Upper lobe of right lung (tissue), 1 donor: ENCODE measurements around the gene GEMIN5. TPM values are rescaled to one million over a fixed set of nuclear protein-coding genes. Genes with fewer than 3 reads are reported as not detected.
"Not testable (repeated sequence)": the region's sequence is repeated elsewhere in the genome, so short reads cannot be mapped to it uniquely, and the experiment has no call there.

Source experiments
- ATAC-seq: fragments of 200-7000 bp; cut with Tn5 transposase; one replicate; pipeline ENCODE4 v1.9.1; 2020; ENCODE audit warnings: mild to moderate bottlenecking, moderate library complexity
- DNase-seq: peaks from one replicate; pipeline ENCODE4 v3.0.0-alpha.2; 2020
- H3K27ac ChIP-seq: fragments of 200-600 bp; one replicate; pipeline ENCODE4 v1.8.0; 2022
- H3K27me3 ChIP-seq: fragments of 200-600 bp; one replicate; pipeline ENCODE4 v1.8.0; 2022; ENCODE audit warnings: mild to moderate bottlenecking
- H3K36me3 ChIP-seq: fragments of 200-600 bp; one replicate; pipeline ENCODE4 v1.8.0; 2022
- H3K4me1 ChIP-seq: fragments of 200-600 bp; one replicate; pipeline ENCODE4 v1.8.0; 2022
- H3K4me3 ChIP-seq: fragments of 200-600 bp; one replicate; pipeline ENCODE4 v1.8.0; 2022; ENCODE audit warnings: mild to moderate bottlenecking
- H3K9me3 ChIP-seq: fragments of 200-600 bp; one replicate; pipeline ENCODE4 v1.8.0; 2022
- CTCF ChIP-seq: fragments of 200-600 bp; IDR thresholded peaks from one replicate; pipeline ENCODE4 v1.8.0; 2022; ENCODE audit warnings: antibody characterized with exemption
- intact Hi-C: fragments of 100-400 bp; cut with DNase I; formaldehyde crosslinking; loops from one replicate; pipeline ENCODE4 v1.11.0; 2022
- total RNA-seq: library from RNA; stranded (reverse); fragmentation: NEBNext Ultra II Directional; extraction: Animal tissue kit (Norgen Biotek cat#: 25700); gene quantifications from one replicate; pipeline ENCODE4 v1.2.1, GENCODE V29; 2021
- donor health status: DM: no; HTN: yes; CAD: no; lungs with severe emphysema.

GEMIN5 gene
- total RNA-seq, 1 donor from 2014 or later = 13.9 TPM

DNA sequence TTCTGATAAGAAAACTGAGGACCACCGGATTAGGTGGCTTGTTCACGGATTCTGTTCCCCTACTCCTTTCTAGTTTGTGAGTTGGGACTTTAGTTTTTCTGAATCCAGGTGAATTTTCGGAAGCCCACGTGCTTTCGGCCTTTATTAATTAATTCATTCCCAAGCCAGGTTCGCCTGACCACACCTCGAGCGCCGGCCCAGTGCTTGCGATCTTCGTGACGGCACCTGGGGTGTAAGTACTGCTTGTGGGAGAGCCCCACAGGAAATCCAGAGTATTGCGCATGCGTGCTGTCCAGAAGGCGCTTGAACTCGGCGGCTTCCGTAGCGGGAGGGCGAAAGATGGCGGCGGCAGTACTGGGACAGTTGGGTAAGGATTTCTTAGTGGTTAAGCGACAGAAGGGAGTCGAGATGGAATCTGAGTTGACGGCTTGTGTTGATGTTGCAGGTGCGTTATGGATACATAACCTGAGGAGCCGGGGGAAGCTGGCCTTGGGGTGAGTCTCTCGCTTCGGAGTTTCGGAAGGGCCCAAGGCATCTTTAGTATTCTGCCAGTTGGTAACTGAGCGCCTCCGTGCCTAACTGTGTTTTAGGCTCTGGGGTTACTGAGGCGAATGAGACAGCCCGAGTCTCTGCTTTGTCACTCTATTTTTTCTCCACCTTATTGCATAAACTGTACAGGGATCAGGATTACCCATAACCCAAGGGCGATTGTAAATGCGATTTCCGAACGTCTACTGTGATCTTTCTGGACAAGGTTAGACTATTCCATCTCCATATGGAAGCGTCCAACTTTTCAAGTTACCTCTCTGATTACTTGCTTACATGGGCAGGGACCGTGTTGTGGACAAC, 3.0 kb upstream of the GEMIN5 start, which contains the start of gene MRPL22:
Gene MRPL22 (plus strand): TSS at position 302 of the 849 bp plus-strand sequence. CDS start 38 bp downstream, at position 340.
- intact Hi-C loops = no loop called here
- peak; percentile 86 for ATAC-seq
- Histone ChIP-seq H3K27ac (peak within 1 kb of the TSS; percentile 87), H3K4me3 (peak within 1 kb of the TSS; percentile 92), H3K36me3 (no peaks in the 10 kb centered on the region), H3K9me3 (no peaks in the 10 kb centered on the region), H3K27me3 (no peaks in the 10 kb centered on the region), H3K4me1 (peaks cover 40% of the 10 kb centered on the region)
- TF ChIP-seq CTCF = no peak
- DNase-seq = peak; percentile 96

GRCh38 chr5:154940375-154940771, 2.4 kb upstream of the GEMIN5 start:
- peak overlapping the region; percentile 92 for H3K4me3 ChIP-seq

GRCh38 chr5:154939387-154939786, 1.4 kb upstream of the GEMIN5 start:
- DNase-seq, H3K36me3 ChIP-seq, H3K9me3 ChIP-seq, ATAC-seq, H3K4me3 ChIP-seq, H3K27ac ChIP-seq, H3K27me3 ChIP-seq, intact Hi-C loops: not testable (repeated sequence)
- peaks cover 32% of the 10 kb centered on the region for H3K4me1 ChIP-seq

More at GRCh38 chr5:154940375-154940771, 2.4 kb upstream of the GEMIN5 start:
- Histone ChIP-seq H3K4me1 (peaks cover 33% of the 10 kb centered on the region), H3K9me3 (no peaks in the 10 kb centered on the region), H3K27me3 (no peaks in the 10 kb centered on the region), H3K36me3 (peaks cover under 1% of the 10 kb centered on the region), H3K27ac (peak overlapping the region; percentile 87)
- no peak for TF ChIP-seq CTCF
- ATAC-seq (no peak), DNase-seq (no peak)
- intact Hi-C loops = no loop called here

DNA sequence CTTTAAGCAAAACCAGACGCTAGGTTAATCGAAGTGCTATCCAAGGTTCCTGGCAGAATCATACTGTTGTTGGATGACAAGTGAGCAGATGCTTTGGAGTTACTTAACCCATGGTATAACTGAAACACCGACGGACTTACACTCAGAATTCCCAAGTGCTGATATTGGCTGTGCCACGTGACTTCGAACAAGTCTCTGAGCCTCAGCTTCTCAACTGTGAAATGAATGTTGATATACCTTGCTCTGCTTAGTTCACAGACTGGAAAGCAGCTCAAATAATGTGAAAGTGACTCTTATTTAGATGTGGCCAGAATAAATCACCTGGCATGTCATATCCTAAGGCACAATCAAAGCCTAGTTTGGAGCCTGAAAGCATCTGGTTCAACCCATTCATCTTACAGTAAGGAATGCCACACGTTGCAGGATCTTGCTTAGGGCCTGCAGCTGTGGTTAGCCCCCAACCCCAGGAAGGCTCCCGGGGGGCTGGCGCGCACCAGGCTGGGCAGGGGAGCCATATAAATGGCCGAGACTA, 759 bp downstream of the GEMIN5 start:
- H3K27ac ChIP-seq = peak overlapping the region; percentile 59
- H3K27me3 ChIP-seq = no peaks in the 10 kb centered on the region
- no peaks in the 10 kb centered on the region for H3K9me3 ChIP-seq
- peak overlapping the region; percentile 69 for H3K4me3 ChIP-seq
- ATAC-seq (no peak), DNase-seq (no peak)
- peaks cover 27% of the 10 kb centered on the region for H3K4me1 ChIP-seq
- TF ChIP-seq CTCF = no peak
- intact Hi-C loops = no loop called here
- peaks cover 12% of the 10 kb centered on the region for H3K36me3 ChIP-seq

GRCh38 chr5:154934881-154935280, 3.1 kb downstream of the GEMIN5 start:
- no peaks in the 10 kb centered on the region for H3K27me3 ChIP-seq
- intact Hi-C loops = no loop called here
- no peak overlapping the region for H3K27ac ChIP-seq
- H3K36me3 ChIP-seq = peaks cover 32% of the 10 kb centered on the region
- DNase-seq (no peak), ATAC-seq (no peak)
- no peak for TF ChIP-seq CTCF
- H3K4me3 ChIP-seq = no peak overlapping the region
- H3K9me3 ChIP-seq = no peaks in the 10 kb centered on the region
- peaks cover 15% of the 10 kb centered on the region for H3K4me1 ChIP-seq

DNA sequence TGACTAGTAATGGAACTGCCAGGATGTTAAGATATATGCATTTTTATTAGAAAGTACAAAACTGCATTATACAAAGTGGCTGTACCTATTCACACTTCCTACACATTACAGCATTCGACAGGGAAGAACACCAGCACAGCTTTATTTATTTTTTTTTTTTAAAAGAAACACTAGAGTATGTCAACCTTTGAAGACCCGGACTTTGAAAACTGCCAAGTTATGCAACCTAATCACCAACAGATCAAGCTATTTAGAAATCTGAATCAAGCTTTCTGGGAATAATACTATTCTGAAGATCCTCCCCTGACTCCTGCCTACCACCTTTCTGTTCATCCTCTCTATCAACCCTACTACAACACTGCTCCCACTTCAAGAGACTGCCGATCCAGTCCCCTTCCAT, 4.5 kb downstream of the GEMIN5 start:
- DNase-seq (no peak), ATAC-seq (no peak)
- peaks cover 12% of the 10 kb centered on the region for H3K4me1 ChIP-seq
- H3K27me3 ChIP-seq = no peaks in the 10 kb centered on the region
- intact Hi-C loops = no loop called here
- no peaks in the 10 kb centered on the region for H3K9me3 ChIP-seq
- no peak overlapping the region for H3K27ac ChIP-seq
- H3K4me3 ChIP-seq = no peak overlapping the region
- H3K36me3 ChIP-seq = peaks cover 41% of the 10 kb centered on the region
- no peak for TF ChIP-seq CTCF
